MCF 10A (cell line): ENCODE results near the gene CDC45. TPM values are rescaled to one million over a fixed set of nuclear protein-coding genes. Genes with fewer than 3 reads are reported as not detected.
A peak's percentile ranks its signal among the peaks of the same experiment; 100 is the strongest.
"Not testable (repeated sequence)": the region's sequence is repeated elsewhere in the genome, so short reads cannot be mapped to it uniquely, and the experiment has no call there.

ENCODE experiments used
- BruUV-seq: library from RNA; stranded (reverse); fragments of 400-500 nt; replicated peaks from 2 replicates; lab custom pipeline; 2021; lab: Mats Ljungman, UMichigan
- CTCF ChIA-PET: fragments of 300-600 bp; sonication (Branson Sonifier 250); formaldehyde crosslinking; extraction: SDS; loops from one replicate; lab custom pipeline; 2021; ENCODE audit warnings: antibody characterized with exemption, inconsistent platforms; lab: Yijun Ruan, JAX
- POLR2A ChIA-PET: fragments of 300-600, 350-650 bp; sonication (Branson Sonifier 250); formaldehyde crosslinking; extraction: SDS; loops from one replicate; lab custom pipeline; 2020; ENCODE audit warnings: antibody characterized with exemption, inconsistent platforms; lab: Yijun Ruan, JAX
- DNase-seq: peaks from one replicate; pipeline ENCODE4 v3.0.0-alpha.2; 2018; ENCODE audit not compliant: unreplicated experiment
- H3K27ac Mint-ChIP-seq: one replicate; pipeline ENCODE4 v1.8.0; 2022; ENCODE audit warnings: mild to moderate bottlenecking, low read depth, mixed read lengths; ENCODE audit not compliant: unreplicated experiment
- H3K27me3 Mint-ChIP-seq: one replicate; pipeline ENCODE4 v1.8.0; 2022; ENCODE audit warnings: mixed read lengths; ENCODE audit not compliant: insufficient read depth, unreplicated experiment
- H3K36me3 Mint-ChIP-seq: one replicate; pipeline ENCODE4 v1.8.0; 2022; ENCODE audit warnings: mild to moderate bottlenecking, moderate library complexity, mixed read lengths; ENCODE audit not compliant: insufficient read depth, unreplicated experiment
- H3K4me1 Mint-ChIP-seq: one replicate; pipeline ENCODE4 v1.8.0; 2022; ENCODE audit warnings: mixed read lengths; ENCODE audit not compliant: insufficient read depth, unreplicated experiment
- H3K4me3 Mint-ChIP-seq: one replicate; pipeline ENCODE4 v1.8.0; 2022; ENCODE audit warnings: mild to moderate bottlenecking, moderate library complexity, mixed read lengths; ENCODE audit not compliant: unreplicated experiment
- H3K9me3 Mint-ChIP-seq: one replicate; pipeline ENCODE4 v1.8.0; 2022; ENCODE audit warnings: mixed read lengths; ENCODE audit not compliant: unreplicated experiment
- CTCF ChIP-seq: fragments of 200-600 bp; IDR thresholded peaks from one replicate; pipeline ENCODE4 v1.8.0; 2022; ENCODE audit warnings: antibody characterized with exemption, mild to moderate bottlenecking; ENCODE audit not compliant: unreplicated experiment
- intact Hi-C: fragments of 100-400 bp; cut with micrococcal nuclease; formaldehyde crosslinking; loops from 2 replicates; pipeline ENCODE4 v1.14.1; 2022
- total RNA-seq: library from RNA; stranded (reverse); gene quantifications from 2 replicates; pipeline ENCODE4 v1.2.3, GENCODE V29; 2022

The CDC45 gene
- total RNA-seq, 1 experiment from 2014 or later = 18.6 TPM

- ChIA-PET CTCF (interaction anchor here (0.6 kb wide), 1 partner anchor 70 kb away, joined by 3 read pairs; no protein-coding TSS in a partner anchor), POLR2A (interaction anchor here (7.6 kb wide), 1 partner anchor 9 kb away, joined by 127 read pairs; the partner anchor contains the start of genes HIRA and MRPL40)
- intact Hi-C loops = no loop called here
- Mint-ChIP-seq H3K36me3 (peaks cover 37% of the 10 kb centered on the region), H3K27me3 (no peaks in the 10 kb centered on the region), H3K27ac (no peak overlapping the region), H3K9me3 (no peaks in the 10 kb centered on the region), H3K4me3 (no peak overlapping the region), H3K4me1 (peaks cover 9% of the 10 kb centered on the region)
- no TSS peak for BruUV-seq
- DNase-seq = no peak
- TF ChIP-seq CTCF = no peak
Measured at GRCh38 chr22:19442166-19442565, 37.6 kb upstream of the CDC45 start.

GRCh38 chr22:19443544-19444211, 36.0 kb upstream of the CDC45 start:
- intact Hi-C loops = no loop called here
- Mint-ChIP-seq H3K36me3 (peaks cover 32% of the 10 kb centered on the region), H3K4me3 (no peak overlapping the region), H3K4me1 (peaks cover 16% of the 10 kb centered on the region), H3K9me3 (no peaks in the 10 kb centered on the region), H3K27ac (no peak overlapping the region), H3K27me3 (no peaks in the 10 kb centered on the region)
- CTCF ChIA-PET = no interaction called here
- TF ChIP-seq CTCF = no peak
- no TSS peak for BruUV-seq
- DNase-seq = no peak
- POLR2A ChIA-PET = interaction anchor here (7.6 kb wide), 1 partner anchor 11 kb away, joined by 127 read pairs; the partner anchor contains the start of genes HIRA and MRPL40

- CTCF ChIA-PET = interaction anchor here (0.7 to 1.3 kb wide), 3 partner anchors 27 to 301 kb away, joined by 3 to 4 read pairs (median 3); partner anchors contain the start of gene ESS2
- POLR2A ChIA-PET = interaction anchor here (0.7 to 7.6 kb wide), 5 partner anchors 9 to 264 kb away, joined by 3 to 127 read pairs (median 9); partner anchors contain the start of genes CDC45, CLTCL1, HIRA and MRPL40
- not testable (repeated sequence) for H3K27me3 Mint-ChIP-seq, DNase-seq, H3K4me3 Mint-ChIP-seq, H3K27ac Mint-ChIP-seq, H3K9me3 Mint-ChIP-seq, BruUV-seq
- intact Hi-C loops = loop anchor here (5.0 kb wide), 1 partner anchor 268 kb away; the partner anchor contains the start of gene SLC25A1
- peaks cover 16% of the 10 kb centered on the region for H3K4me1 Mint-ChIP-seq
- H3K36me3 Mint-ChIP-seq = peaks cover 20% of the 10 kb centered on the region
Measured at GRCh38 chr22:19445279-19445982, 34.3 kb upstream of the CDC45 start.

GRCh38 chr22:19446603-19447329, 33.0 kb upstream of the CDC45 start:
- H3K4me1 Mint-ChIP-seq = peaks cover 16% of the 10 kb centered on the region
- H3K36me3 Mint-ChIP-seq = peaks cover 24% of the 10 kb centered on the region
- ChIA-PET CTCF (interaction anchor here (0.6 to 1.2 kb wide), 3 partner anchors 9 to 26 kb away, joined by 3 to 6 read pairs (median 5); no protein-coding TSS in a partner anchor), POLR2A (interaction anchor here (0.6 to 7.6 kb wide), 12 partner anchors 8 to 1434 kb away, joined by 3 to 127 read pairs (median 4); partner anchors contain the start of genes CDC45, CLTCL1, HIRA and MRPL40)
- H3K27ac Mint-ChIP-seq = peak overlapping the region; percentile 9
- DNase-seq = no peak
- H3K4me3 Mint-ChIP-seq = peak overlapping the region; percentile 73
- no TSS peak for BruUV-seq
- TF ChIP-seq CTCF = no peak
- intact Hi-C loops = loop anchor here (1.0 to 5.0 kb wide), 2 partner anchors 14 to 269 kb away; partner anchors contain the start of genes MRPL40 and SLC25A1
- no peaks in the 10 kb centered on the region for H3K27me3 Mint-ChIP-seq
- H3K9me3 Mint-ChIP-seq = no peaks in the 10 kb centered on the region
